KG1 (cell line): Measurements from ENCODE around the gene CLCN6.
A peak's percentile ranks its signal among the peaks of the same experiment; 100 is the strongest.

Experiments
- DNase-seq: peaks from one replicate; lab custom pipeline; 2025; lab: John Stamatoyannopoulos, UW

Gene CLCN6

GRCh38 chr1:11855430-11855829 is 49.4 kb downstream of the CLCN6 start:
- no peak for DNase-seq

GRCh38 chr1:11856698-11857097 is 50.7 kb downstream of the CLCN6 start:
- no peak for DNase-seq

GRCh38 chr1:11857164-11857851 is 51.3 kb downstream of the CLCN6 start:
- DNase-seq, result no peak

GRCh38 chr1:11858158-11858557 is 52.2 kb downstream of the CLCN6 start:
- no peak for DNase-seq

DNA sequence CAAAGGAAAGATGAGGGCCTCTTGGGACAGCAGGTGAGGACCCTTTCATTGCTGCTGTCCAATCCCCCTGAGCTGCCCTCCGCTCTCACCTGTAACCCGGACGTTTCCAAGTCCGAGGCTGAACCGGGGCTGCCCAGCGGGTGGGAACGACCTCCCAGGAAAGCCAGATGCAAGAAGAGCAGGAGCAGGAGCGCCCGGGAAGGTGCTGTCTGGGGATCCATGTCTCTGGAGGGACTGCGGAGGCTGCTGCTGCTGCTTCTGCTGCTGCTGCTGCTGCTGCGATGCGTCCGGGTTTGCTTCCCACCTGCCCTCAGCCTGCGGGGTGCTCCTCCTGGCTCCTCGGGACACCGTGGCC is 52.6 kb downstream of the CLCN6 start, which contains the start of gene NPPB:
NPPB (minus strand) TSS at position 333 of the 355 bp plus-strand sequence; CDS start at position 221, 112 bp downstream.
- no peak for DNase-seq

DNA sequence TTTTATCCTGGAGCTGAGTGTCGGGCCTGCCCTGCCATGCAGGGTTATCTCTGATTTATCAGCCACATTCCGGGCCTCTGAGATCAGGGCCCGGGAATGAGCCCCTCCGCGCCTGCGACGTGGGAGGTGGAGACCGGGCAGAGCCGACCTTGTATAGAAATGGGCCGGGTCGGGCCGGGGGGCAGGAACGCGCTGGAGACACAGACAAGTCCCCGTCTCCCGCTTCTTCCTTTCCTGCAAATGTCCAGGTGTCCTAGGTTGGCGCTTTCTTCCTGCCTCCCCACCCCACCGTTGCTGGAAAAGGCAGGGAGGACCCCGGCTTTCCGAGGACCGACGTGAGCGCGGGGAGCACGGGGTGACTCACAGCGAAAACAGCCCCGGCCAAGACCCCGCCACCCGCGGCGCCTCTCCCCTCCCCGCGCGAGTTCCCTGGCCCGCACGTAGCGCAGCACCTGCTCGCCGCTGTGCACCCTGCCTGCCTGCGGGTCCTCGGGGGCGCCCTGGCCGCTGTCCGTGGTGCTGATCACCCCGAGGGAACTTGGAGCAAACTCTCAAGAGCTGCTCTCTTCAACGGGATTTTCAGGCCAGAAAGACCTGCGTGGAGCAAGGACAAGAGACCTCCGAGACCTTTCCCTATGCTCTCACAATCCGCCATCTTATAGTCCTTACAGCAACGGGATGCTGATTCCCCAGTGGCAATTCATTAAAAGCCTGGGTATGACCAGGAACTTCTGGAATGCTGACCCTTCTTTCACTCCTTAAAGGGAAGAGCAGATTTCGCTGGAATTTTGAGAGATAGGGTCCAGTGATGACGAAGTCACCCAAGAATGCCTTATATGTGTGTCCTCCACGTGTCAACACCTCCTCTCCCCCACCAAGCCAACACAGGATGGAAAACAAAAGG is 53.2 kb downstream of the CLCN6 start:
- DNase-seq, result peak; percentile 25

DNA sequence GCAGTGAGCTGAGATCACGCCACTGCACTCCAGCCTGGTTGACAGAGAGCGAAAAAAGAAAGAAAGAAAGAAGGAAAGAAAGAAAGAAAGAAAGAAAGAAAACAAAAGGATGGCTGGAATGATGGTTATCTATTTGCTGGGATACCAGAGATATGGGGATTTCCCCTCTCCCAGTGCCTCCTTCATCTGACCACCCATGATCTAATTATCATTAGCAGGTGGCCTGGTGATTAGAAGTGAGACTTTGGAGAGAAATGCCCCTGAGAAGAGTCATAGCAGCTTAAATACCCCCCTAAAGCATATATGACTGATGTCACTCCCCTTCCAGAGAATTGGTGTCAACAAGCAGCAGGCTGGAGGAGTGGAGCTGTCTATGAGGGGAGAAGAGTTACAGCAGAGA is 54.1 kb downstream of the CLCN6 start:
- no peak for DNase-seq

DNA sequence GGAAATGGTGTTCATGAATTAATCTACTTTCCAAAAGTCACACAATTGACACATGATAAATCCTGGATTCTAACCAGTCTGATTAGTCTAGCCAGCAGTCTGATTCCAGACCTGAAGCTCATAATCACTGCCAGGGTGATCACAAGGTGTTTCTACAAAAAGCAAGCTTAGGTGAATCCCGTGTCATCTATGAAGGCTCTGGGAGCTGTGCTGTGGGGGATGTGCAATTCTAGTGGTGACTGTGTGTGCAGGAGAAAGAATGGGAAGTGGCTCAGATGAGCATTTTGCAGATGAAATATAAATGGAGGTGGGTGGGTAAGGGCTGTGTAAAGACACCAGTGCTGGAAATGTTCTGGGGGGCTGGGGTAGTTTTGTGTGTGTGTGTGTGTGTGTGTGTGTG is 54.6 kb downstream of the CLCN6 start:
- no peak for DNase-seq

DNA sequence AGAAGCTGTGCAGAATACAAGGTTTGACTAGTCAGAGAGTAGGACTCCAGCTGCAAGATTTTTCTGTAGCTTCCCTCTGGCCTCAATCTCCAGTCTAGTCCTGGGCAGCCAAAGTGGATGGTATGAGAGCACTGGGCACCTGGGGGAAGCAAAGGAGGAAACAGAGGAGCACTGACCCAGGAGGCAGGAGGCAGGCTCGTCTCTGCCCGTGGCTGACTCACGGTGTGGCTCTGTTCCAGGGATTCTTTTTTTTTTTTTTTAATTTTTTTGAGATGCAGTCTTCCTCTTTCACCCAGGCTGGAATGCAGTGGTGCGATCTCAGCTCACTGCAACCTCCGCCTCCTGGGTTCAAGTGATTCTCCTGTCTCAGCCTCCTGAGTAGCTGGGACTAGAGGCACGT is 56.9 kb downstream of the CLCN6 start:
- no peak for DNase-seq

DNA sequence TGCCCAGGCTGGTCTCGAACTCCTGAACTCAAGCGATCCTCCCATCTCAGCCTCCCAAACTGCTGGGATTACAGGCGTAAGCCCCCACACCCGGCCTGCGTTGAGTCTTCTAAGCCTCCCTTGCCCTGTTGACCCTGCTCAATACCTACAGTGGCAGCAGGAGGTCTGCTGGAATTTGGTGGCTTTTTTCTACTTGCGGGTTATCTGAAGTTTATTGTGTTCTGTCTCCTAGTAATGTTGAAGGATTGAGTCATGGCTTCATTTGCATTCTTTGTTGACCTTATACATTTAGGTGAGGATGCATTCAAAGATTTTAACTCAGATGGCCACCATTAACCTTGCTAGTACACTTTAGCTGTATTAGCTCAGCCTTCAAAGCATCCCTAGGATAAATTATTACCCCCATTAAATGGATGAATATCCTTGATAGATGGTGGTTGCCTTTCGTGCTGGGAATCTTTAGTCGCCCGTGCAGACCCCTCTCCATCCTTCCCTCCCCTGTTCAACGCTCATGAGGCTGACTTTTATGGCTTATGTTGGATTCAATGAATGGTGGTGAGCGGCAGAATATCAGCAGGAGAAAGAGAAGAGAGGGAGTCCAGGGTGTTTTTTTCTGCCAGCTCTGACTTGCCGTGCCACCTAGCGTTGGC is 62.5 kb downstream of the CLCN6 start:
- no peak for DNase-seq

DNA sequence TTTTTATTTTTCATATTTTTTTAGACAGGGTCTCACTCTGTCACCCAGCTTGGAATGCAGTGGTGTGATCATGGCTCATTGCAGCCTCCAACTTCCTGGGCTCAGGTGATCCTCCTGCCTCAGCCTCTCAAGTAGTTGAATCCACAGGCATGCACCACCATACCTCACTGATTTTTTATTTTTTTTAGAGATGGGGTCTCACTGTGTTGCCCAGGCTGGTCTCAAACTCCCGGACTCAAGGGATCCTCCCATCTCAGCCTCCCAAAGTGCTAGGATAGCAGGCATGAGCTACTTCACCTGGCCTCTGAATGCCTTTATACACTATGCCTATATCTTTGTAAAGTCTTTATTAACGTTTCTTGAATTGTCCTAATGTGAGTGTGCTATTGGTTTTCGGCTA is 63.1 kb downstream of the CLCN6 start:
- DNase-seq, result no peak

DNA sequence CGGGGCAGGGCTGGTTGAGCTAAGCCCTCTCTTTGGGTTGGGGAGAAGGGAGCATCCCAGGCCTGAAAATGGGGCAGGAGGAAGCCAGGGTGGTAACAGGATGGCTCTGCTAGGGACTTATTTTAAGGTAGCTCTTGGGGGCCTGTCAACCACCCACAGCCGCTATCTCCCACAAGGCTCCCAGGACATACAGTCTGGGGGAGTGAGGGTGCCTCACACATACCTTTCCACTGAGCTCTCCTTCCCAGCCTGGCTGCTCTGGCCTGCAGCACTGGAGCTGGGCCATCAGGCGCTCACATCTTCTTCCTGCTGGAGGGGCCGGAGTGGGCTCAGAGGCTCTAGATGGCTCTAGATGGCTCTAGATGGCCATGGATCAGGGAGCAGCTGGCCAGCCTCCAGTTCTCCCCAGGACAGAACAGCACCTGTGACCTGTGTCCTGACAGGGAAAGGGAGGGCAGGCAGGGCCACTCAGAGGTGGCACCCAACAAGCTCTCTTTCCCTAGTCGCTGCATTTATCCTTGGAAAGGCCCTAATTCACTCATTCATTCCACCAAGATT is 63.7 kb downstream of the CLCN6 start:
- no peak for DNase-seq

DNA sequence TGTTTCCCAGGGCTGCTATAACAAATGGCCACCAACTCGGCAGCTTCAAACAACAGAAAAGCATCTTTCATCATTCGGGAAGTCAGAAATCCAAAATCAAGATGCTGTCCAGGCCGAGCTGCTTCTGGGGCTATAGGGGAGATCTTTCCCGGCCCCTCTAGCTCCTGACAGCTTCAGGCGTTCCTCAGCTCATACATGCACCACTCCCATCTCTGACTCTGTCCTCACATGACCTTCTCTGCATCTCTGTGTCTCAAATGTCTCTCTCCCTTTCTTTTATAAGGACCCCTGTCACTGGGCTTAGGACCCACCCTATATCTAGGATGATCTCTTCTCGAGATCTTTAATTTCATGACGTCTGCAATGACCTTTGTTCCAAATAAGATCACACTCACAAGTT is 66.6 kb downstream of the CLCN6 start:
- no peak for DNase-seq

GRCh38 chr1:11873395-11874257 is 67.6 kb downstream of the CLCN6 start:
- DNase-seq, result no peak

GRCh38 chr1:11874258-11874562 is 68.2 kb downstream of the CLCN6 start:
- DNase-seq, result no peak

GRCh38 chr1:11874624-11875023 is 68.6 kb downstream of the CLCN6 start:
- DNase-seq, result no peak

- DNase-seq, result no peak
These were observed 69.1 kb downstream of the CLCN6 start for GRCh38 chr1:11875094-11875493.

GRCh38 chr1:11877074-11877473 is 71.1 kb downstream of the CLCN6 start:
- DNase-seq, result no peak

DNA sequence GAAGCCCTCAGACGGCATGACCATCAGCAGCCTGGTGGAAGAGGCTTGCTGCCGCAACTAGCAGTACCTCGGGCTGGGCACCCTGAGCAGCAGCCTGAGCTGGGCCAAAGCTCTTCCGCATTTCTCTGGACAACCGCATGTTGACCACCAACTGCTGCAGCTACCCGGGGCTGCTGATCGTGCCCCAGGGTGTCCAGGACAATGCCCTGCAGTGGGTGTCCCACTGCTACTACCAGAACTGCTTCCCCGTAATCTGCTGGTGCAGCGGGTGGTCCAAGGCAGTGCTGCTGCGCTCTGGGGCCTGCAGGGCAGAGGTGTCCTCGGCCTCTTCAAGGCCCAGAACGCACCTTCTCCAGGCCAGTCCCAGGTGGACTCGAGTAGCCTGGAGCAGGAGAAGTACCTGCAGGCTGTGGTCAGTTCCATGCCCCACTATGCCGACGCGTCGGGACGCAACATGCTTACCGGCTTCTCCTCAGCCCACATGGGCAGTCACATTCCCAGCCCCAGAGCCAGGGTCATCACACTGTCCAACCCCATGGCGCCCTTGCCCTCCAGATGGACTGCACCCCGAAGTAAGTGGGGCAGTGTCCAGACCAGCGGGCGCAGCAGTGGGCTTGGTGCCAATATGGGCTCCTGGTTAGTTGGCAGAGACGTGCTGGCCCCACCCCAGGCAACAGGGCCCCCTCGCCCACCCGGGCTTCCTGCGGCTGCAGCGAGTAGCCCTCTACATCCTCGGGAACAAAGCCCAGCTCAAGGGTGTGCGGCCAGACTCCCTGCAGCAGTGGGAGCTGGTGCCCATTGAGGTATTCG is 72.3 kb downstream of the CLCN6 start:
- DNase-seq, result no peak

DNA sequence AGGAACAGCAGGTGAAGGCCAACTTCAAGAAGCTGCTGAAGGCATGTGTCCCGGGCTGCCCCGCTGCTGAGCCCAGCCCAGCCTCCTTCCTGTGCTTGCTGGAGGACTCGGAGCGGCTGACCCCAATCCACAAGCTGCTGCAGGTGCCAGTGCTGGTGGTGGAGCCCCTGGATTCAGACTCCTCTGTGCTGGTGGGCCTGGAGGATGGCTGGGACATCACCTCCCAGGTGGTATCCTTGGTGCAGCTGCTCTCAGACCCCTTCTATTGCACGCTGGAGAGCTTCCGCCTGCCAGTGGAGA is 72.8 kb downstream of the CLCN6 start:
- no peak for DNase-seq
